Measurements from ENCODE around the gene FSIP1. TPM values are rescaled to one million over a fixed set of nuclear protein-coding genes. Genes with fewer than 3 reads are reported as not detected.

Gene FSIP1
- total and polyA plus RNA-seq, 2 donors from 2014 or later = 0.75 to 2.4 TPM

GRCh38 chr15:39795486-39795885 is 12.8 kb upstream of the FSIP1 start:
- H3K27ac ChIP-seq (ENCODE audit: low read depth in 2 of 2, low read length in 2 of 2) = no peak overlapping the region
- intact Hi-C loops (cut with DNase I) = no loop called here
- no peak for FAIRE-seq

GRCh38 chr15:39794954-39795353 is 12.3 kb upstream of the FSIP1 start:
- FAIRE-seq = no peak
- Histone ChIP-seq H3K27ac (ENCODE audit: low read depth in 2 of 2, low read length in 2 of 2) (no peak overlapping the region), H3K27me3 (ENCODE audit: control insufficient read depth, insufficient read depth, low read length) (no peaks in the 10 kb centered on the region), H3K9ac (ENCODE audit: low read length in 3 of 3) (no peak overlapping the region), H3K4me1 (ENCODE audit: control insufficient read depth in 2 of 3, insufficient read depth in 2 of 3, low read depth in 1 of 3, low read length in 3 of 3) (no peaks in the 10 kb centered on the region), H3K4me3 (ENCODE audit: low read length in 3 of 3) (no peak overlapping the region), H3K36me3 (ENCODE audit: control insufficient read depth in 2 of 3, insufficient read depth in 3 of 3, low read length in 3 of 3) (no peaks in the 10 kb centered on the region), H3K9me3 (ENCODE audit: control insufficient read depth in 2 of 3, insufficient read depth in 1 of 3, low read length in 3 of 3) (no peaks in the 10 kb centered on the region)
- intact Hi-C loops (cut with DNase I) = no loop called here
- DNase-seq = peak in 1 of 5 donors; percentile 34
- no peak for TF ChIP-seq CTCF (IDR thresholded peaks at IDR 0.05; ENCODE audit: borderline replicate concordance, extremely low read depth, insufficient read depth)

More at GRCh38 chr15:39795486-39795885, 12.8 kb upstream of the FSIP1 start:
- no peak for DNase-seq
- H3K9me3 ChIP-seq (ENCODE audit: control insufficient read depth in 2 of 3, insufficient read depth in 1 of 3, low read length in 3 of 3) = no peaks in the 10 kb centered on the region
- no peaks in the 10 kb centered on the region for H3K36me3 ChIP-seq (ENCODE audit: control insufficient read depth in 2 of 3, insufficient read depth in 3 of 3, low read length in 3 of 3)
- no peak overlapping the region for H3K4me3 ChIP-seq (ENCODE audit: low read length in 3 of 3)
- no peak for TF ChIP-seq CTCF (IDR thresholded peaks at IDR 0.05; ENCODE audit: borderline replicate concordance, extremely low read depth, insufficient read depth)
- no peaks in the 10 kb centered on the region for H3K4me1 ChIP-seq (ENCODE audit: control insufficient read depth in 2 of 3, insufficient read depth in 2 of 3, low read depth in 1 of 3, low read length in 3 of 3)
- no peaks in the 10 kb centered on the region for H3K27me3 ChIP-seq (ENCODE audit: control insufficient read depth, insufficient read depth, low read length)
- H3K9ac ChIP-seq (ENCODE audit: low read length in 3 of 3) = no peak overlapping the region

GRCh38 chr15:39793923-39794322 is 11.3 kb upstream of the FSIP1 start:
- no peak overlapping the region for H3K27ac ChIP-seq (ENCODE audit: low read depth in 2 of 2, low read length in 2 of 2)
- no peaks in the 10 kb centered on the region for H3K4me1 ChIP-seq (ENCODE audit: control insufficient read depth in 2 of 3, insufficient read depth in 2 of 3, low read depth in 1 of 3, low read length in 3 of 3)
- no peak overlapping the region for H3K4me3 ChIP-seq (ENCODE audit: low read length in 3 of 3)
- intact Hi-C loops (cut with DNase I) = no loop called here
- TF ChIP-seq CTCF (IDR thresholded peaks at IDR 0.05; ENCODE audit: borderline replicate concordance, extremely low read depth, insufficient read depth) = no peak
- no peaks in the 10 kb centered on the region for H3K9me3 ChIP-seq (ENCODE audit: control insufficient read depth in 2 of 3, insufficient read depth in 1 of 3, low read length in 3 of 3)
- no peak overlapping the region for H3K9ac ChIP-seq (ENCODE audit: low read length in 3 of 3)
- FAIRE-seq (no peak), DNase-seq (no peak)
- H3K36me3 ChIP-seq (ENCODE audit: control insufficient read depth in 2 of 3, insufficient read depth in 3 of 3, low read length in 3 of 3) = no peaks in the 10 kb centered on the region
- no peaks in the 10 kb centered on the region for H3K27me3 ChIP-seq (ENCODE audit: control insufficient read depth, insufficient read depth, low read length)

GRCh38 chr15:39792844-39793335 is 10.2 kb upstream of the FSIP1 start:
- H3K36me3 ChIP-seq (ENCODE audit: control insufficient read depth in 2 of 3, insufficient read depth in 3 of 3, low read length in 3 of 3) = no peaks in the 10 kb centered on the region
- H3K9me3 ChIP-seq (ENCODE audit: control insufficient read depth in 2 of 3, insufficient read depth in 1 of 3, low read length in 3 of 3) = no peaks in the 10 kb centered on the region
- H3K4me1 ChIP-seq (ENCODE audit: control insufficient read depth in 2 of 3, insufficient read depth in 2 of 3, low read depth in 1 of 3, low read length in 3 of 3) = no peaks in the 10 kb centered on the region
- H3K27ac ChIP-seq (ENCODE audit: low read depth in 2 of 2, low read length in 2 of 2) = no peak overlapping the region
- DNase-seq (no peak), FAIRE-seq (no peak)
- H3K9ac ChIP-seq (ENCODE audit: low read length in 3 of 3) = no peak overlapping the region
- TF ChIP-seq CTCF (IDR thresholded peaks at IDR 0.05; ENCODE audit: borderline replicate concordance, extremely low read depth, insufficient read depth) = no peak
- intact Hi-C loops (cut with DNase I) = no loop called here
- no peaks in the 10 kb centered on the region for H3K27me3 ChIP-seq (ENCODE audit: control insufficient read depth, insufficient read depth, low read length)
- H3K4me3 ChIP-seq (ENCODE audit: low read length in 3 of 3) = no peak overlapping the region
